Measurements from ENCODE around the gene VCAM1. TPM values are rescaled to one million over a fixed set of nuclear protein-coding genes. Genes with fewer than 3 reads are reported as not detected.

VCAM1 gene
- total RNA-seq, 1 donor from 2014 or later = 6.9 TPM

- intact Hi-C loops (cut with DNase I) = loop anchor here (10.0 kb wide), 1 partner anchor 194 kb away; no protein-coding TSS in a partner anchor
- no peak for DNase-seq (ENCODE audit: low spot score)
Observed at GRCh38 chr1:100718581-100718980, 961 bp upstream of the VCAM1 start.

- no peak for DNase-seq (ENCODE audit: low spot score)
- intact Hi-C loops (cut with DNase I) = no loop called here
Observed at GRCh38 chr1:100720101-100720500, 559 bp downstream of the VCAM1 start.

- no peak for DNase-seq (ENCODE audit: low spot score)
- intact Hi-C loops (cut with DNase I) = no loop called here
Observed at GRCh38 chr1:100720751-100721150, 1.2 kb downstream of the VCAM1 start.

GRCh38 chr1:100721526-100722207, 2.1 kb downstream of the VCAM1 start:
- DNase-seq (ENCODE audit: low spot score) = no peak
- intact Hi-C loops (cut with DNase I) = no loop called here

GRCh38 chr1:100722221-100722620, 2.7 kb downstream of the VCAM1 start:
- no peak for DNase-seq (ENCODE audit: low spot score)
- intact Hi-C loops (cut with DNase I) = no loop called here

GRCh38 chr1:100724281-100724680, 4.7 kb downstream of the VCAM1 start:
- DNase-seq (ENCODE audit: low spot score) = no peak
- intact Hi-C loops (cut with DNase I) = no loop called here

GRCh38 chr1:100730130-100730529, 10.6 kb downstream of the VCAM1 start:
- intact Hi-C loops (cut with DNase I) = loop anchor here (10.0 kb wide), 1 partner anchor 195 kb away; the partner anchor contains the start of gene GPR88

GRCh38 chr1:100731309-100731708, 11.8 kb downstream of the VCAM1 start:
- no peak for DNase-seq (ENCODE audit: low spot score)
- intact Hi-C loops (cut with DNase I) = loop anchor here (10.0 kb wide), 1 partner anchor 197 kb away; the partner anchor contains the start of gene GPR88

More at GRCh38 chr1:100730130-100730529, 10.6 kb downstream of the VCAM1 start:
- no peak for DNase-seq (ENCODE audit: low spot score)

GRCh38 chr1:100731758-100732157, 12.2 kb downstream of the VCAM1 start:
- intact Hi-C loops (cut with DNase I) = loop anchor here (10.0 kb wide), 1 partner anchor 197 kb away; the partner anchor contains the start of gene GPR88

GRCh38 chr1:100734676-100735075, 15.1 kb downstream of the VCAM1 start:
- intact Hi-C loops (cut with DNase I) = loop anchor here (10.0 kb wide), 1 partner anchor 200 kb away; the partner anchor contains the start of gene GPR88
- DNase-seq (ENCODE audit: low spot score) = no peak

More at GRCh38 chr1:100731758-100732157, 12.2 kb downstream of the VCAM1 start:
- DNase-seq (ENCODE audit: low spot score) = no peak

GRCh38 chr1:100735244-100735643, 15.7 kb downstream of the VCAM1 start:
- intact Hi-C loops (cut with DNase I) = loop anchor here (10.0 kb wide), 1 partner anchor 200 kb away; the partner anchor contains the start of gene GPR88
- DNase-seq (ENCODE audit: low spot score) = no peak

GRCh38 chr1:100736324-100736723, 16.8 kb downstream of the VCAM1 start:
- no peak for DNase-seq (ENCODE audit: low spot score)
- intact Hi-C loops (cut with DNase I) = loop anchor here (10.0 kb wide), 1 partner anchor 202 kb away; the partner anchor contains the start of gene GPR88

GRCh38 chr1:100736746-100737145, 17.2 kb downstream of the VCAM1 start:
- intact Hi-C loops (cut with DNase I) = loop anchor here (10.0 kb wide), 1 partner anchor 202 kb away; the partner anchor contains the start of gene GPR88
- no peak for DNase-seq (ENCODE audit: low spot score)

- no peak for DNase-seq (ENCODE audit: low spot score)
- intact Hi-C loops (cut with DNase I) = no loop called here
Observed at GRCh38 chr1:100746542-100746932, 27.0 kb downstream of the VCAM1 start.

GRCh38 chr1:100747771-100748170, 28.2 kb downstream of the VCAM1 start:
- intact Hi-C loops (cut with DNase I) = no loop called here
- DNase-seq (ENCODE audit: low spot score) = no peak

GRCh38 chr1:100750005-100750885, 30.7 kb downstream of the VCAM1 start:
- intact Hi-C loops (cut with DNase I) = no loop called here
- DNase-seq (ENCODE audit: low spot score) = no peak

- intact Hi-C loops (cut with DNase I) = no loop called here
Observed at GRCh38 chr1:100752791-100753190, 33.2 kb downstream of the VCAM1 start.

GRCh38 chr1:100757946-100758345, 38.4 kb downstream of the VCAM1 start:
- intact Hi-C loops (cut with DNase I) = no loop called here
- DNase-seq (ENCODE audit: low spot score) = no peak

More at GRCh38 chr1:100752791-100753190, 33.2 kb downstream of the VCAM1 start:
- DNase-seq (ENCODE audit: low spot score) = no peak

GRCh38 chr1:100759188-100759587, 39.6 kb downstream of the VCAM1 start:
- no peak for DNase-seq (ENCODE audit: low spot score)
- intact Hi-C loops (cut with DNase I) = no loop called here

- intact Hi-C loops (cut with DNase I) = no loop called here
- no peak for DNase-seq (ENCODE audit: low spot score)
Observed at GRCh38 chr1:100760511-100760910, 41.0 kb downstream of the VCAM1 start.
